Choroid plexus epithelial cell (primary cell): ENCODE measurements around the gene VASN.

Experiments
- DNase-seq: peaks from one replicate; pipeline ENCODE4 v3.0.0-alpha.2; 2010; ENCODE audit warnings: low read depth
- H3K4me3 ChIP-seq: 2 replicates; pipeline ENCODE4 v1.5.1; 2011; ENCODE audit warnings: low read depth, mild to moderate bottlenecking, control low read depth, low read length, moderate library complexity
- TF ChIP-seq, protein P1 (sequence below): conservative IDR thresholded peaks from 2 replicates; pipeline ENCODE4 v1.5.1; 2011; ENCODE audit warnings: low read depth, mild to moderate bottlenecking, control low read depth, inconsistent platforms, low read length, moderate library complexity

The VASN gene

GRCh38 chr16:4410335-4411075 lies 38.9 kb downstream of the VASN start:
- peak; percentile 96 for DNase-seq
- TF ChIP-seq, protein P1, sequence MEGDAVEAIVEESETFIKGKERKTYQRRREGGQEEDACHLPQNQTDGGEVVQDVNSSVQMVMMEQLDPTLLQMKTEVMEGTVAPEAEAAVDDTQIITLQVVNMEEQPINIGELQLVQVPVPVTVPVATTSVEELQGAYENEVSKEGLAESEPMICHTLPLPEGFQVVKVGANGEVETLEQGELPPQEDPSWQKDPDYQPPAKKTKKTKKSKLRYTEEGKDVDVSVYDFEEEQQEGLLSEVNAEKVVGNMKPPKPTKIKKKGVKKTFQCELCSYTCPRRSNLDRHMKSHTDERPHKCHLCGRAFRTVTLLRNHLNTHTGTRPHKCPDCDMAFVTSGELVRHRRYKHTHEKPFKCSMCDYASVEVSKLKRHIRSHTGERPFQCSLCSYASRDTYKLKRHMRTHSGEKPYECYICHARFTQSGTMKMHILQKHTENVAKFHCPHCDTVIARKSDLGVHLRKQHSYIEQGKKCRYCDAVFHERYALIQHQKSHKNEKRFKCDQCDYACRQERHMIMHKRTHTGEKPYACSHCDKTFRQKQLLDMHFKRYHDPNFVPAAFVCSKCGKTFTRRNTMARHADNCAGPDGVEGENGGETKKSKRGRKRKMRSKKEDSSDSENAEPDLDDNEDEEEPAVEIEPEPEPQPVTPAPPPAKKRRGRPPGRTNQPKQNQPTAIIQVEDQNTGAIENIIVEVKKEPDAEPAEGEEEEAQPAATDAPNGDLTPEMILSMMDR: no peak
- no peak overlapping the region for H3K4me3 ChIP-seq

- no peak overlapping the region for H3K4me3 ChIP-seq
- peak; percentile 37 for DNase-seq
These were observed 40.0 kb downstream of the VASN start for GRCh38 chr16:4411684-4412083.

GRCh38 chr16:4412159-4412558 lies 40.5 kb downstream of the VASN start:
- DNase-seq: no peak
- TF ChIP-seq, protein P1: no peak
- no peak overlapping the region for H3K4me3 ChIP-seq

More at GRCh38 chr16:4411684-4412083, 40.0 kb downstream of the VASN start:
- TF ChIP-seq, protein P1: no peak

DNA sequence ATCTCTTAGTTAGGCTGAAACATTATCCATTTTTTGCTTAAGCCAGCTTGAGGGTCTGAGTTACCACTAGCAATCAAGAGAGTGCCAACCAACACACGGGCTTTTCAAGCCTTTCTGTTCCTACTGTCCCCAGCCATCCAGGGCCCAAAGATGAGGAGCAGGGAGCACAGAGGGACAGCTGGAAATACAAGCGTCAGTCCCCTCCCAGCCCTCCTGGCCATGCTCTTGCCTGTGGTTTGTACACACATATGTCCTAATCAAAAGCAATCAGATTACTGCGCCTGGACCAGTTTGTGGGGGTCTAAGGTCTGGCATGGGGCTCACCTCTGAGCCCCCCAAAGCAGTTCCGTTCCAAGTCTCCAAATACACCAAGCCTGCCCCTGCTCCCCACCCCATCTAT lies 41.2 kb downstream of the VASN start:
- no peak for DNase-seq
- TF ChIP-seq, protein P1: no peak
- H3K4me3 ChIP-seq: no peak overlapping the region

DNA sequence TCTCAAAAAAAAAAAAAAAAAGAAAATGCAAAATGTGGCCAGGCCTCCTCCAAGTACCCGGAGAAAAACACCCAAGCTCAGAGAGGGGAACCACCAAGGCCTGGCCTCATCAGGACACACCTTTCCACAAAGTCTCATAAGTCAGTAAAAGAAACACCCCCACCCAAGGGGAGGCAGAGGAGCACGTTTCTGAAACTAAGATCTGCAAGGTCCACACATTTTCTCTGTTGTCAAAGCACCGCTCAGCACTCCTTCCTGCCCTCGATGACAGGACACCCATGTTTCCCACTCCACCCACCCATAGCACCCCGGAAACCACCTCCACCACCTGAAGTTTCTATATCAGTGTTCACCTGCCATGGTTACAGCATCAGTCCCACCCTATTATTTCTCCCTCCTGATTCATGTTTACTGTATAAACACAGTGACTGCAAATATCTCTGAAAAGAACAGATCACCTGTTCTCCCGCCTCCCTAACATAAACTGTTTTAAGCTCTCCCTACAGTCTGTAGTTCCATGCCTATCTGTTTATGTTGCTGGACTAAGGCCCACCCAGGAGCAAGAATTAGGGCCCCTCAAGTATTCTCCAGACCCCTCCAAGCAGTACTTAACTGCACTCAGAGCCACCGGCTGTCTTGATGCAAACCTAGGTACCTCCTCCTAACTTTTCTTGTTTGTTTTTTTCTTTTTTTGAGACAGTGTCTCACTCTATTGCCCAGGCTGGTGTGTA lies 42.7 kb downstream of the VASN start:
- no peak for DNase-seq
- TF ChIP-seq, protein P1: no peak
- H3K4me3 ChIP-seq: no peak overlapping the region

GRCh38 chr16:4415538-4416199 lies 44.0 kb downstream of the VASN start:
- TF ChIP-seq, protein P1: no peak
- DNase-seq: no peak

More at GRCh38 chr16:4415538-4416199, 44.0 kb downstream of the VASN start:
- peak overlapping the region; percentile 78 for H3K4me3 ChIP-seq
